SK-N-MC (cell line): ENCODE results near the gene ITGA1.
"Not testable (repeated sequence)": the region's sequence is repeated elsewhere in the genome, so short reads cannot be mapped to it uniquely, and the experiment has no call there.

ENCODE experiments used
- DNase-seq: peaks from one replicate; pipeline ENCODE4 v3.0.0-alpha.2; 2011; ENCODE audit warnings: low read depth, low spot score
- H3K27ac ChIP-seq: fragments of 200-600 bp; sonication (generic); 2 replicates; pipeline ENCODE4 v1.5.1; 2016; ENCODE audit warnings: mixed run types
- H3K36me3 ChIP-seq: fragments of 200-600 bp; sonication (generic); 2 replicates; pipeline ENCODE4 v1.6.1; 2017; ENCODE audit warnings: antibody characterized with exemption, low read length, mixed read lengths; ENCODE audit not compliant: insufficient read depth
- H3K4me3 ChIP-seq: fragments of 200-600 bp; sonication (generic); 2 replicates; pipeline ENCODE4 v1.5.1; 2016
- H3K9ac ChIP-seq: fragments of 200-600 bp; sonication (generic); 2 replicates; pipeline ENCODE4 v1.8.0; 2017; ENCODE audit warnings: mixed run types, mixed read lengths; ENCODE audit not compliant: insufficient read length
- H3K9me3 ChIP-seq: fragments of 200-600 bp; sonication (generic); 2 replicates; pipeline ENCODE4 v1.6.1; 2017; ENCODE audit warnings: low read depth, mild to moderate bottlenecking, antibody characterized with exemption, low read length, moderate library complexity, mixed read lengths
- EZH2 ChIP-seq: fragments of 200-600 bp; sonication (generic); IDR thresholded peaks from one replicate; pipeline ENCODE4 v1.6.1; 2017; ENCODE audit warnings: antibody characterized with exemption
- FOXP2 ChIP-seq: optimal IDR thresholded peaks from 2 replicates; pipeline ENCODE3; 2011; ENCODE audit warnings: mild to moderate bottlenecking, moderate library complexity; ENCODE audit not compliant: insufficient read depth; ENCODE audit errors: extremely low read length, control extremely low read depth
- POLR2AphosphoS5 ChIP-seq: IDR thresholded peaks from 2 replicates; pipeline ENCODE4 v1.6.1; 2012; ENCODE audit warnings: mild to moderate bottlenecking, low read depth, low read length, borderline replicate concordance

ITGA1 gene

DNA sequence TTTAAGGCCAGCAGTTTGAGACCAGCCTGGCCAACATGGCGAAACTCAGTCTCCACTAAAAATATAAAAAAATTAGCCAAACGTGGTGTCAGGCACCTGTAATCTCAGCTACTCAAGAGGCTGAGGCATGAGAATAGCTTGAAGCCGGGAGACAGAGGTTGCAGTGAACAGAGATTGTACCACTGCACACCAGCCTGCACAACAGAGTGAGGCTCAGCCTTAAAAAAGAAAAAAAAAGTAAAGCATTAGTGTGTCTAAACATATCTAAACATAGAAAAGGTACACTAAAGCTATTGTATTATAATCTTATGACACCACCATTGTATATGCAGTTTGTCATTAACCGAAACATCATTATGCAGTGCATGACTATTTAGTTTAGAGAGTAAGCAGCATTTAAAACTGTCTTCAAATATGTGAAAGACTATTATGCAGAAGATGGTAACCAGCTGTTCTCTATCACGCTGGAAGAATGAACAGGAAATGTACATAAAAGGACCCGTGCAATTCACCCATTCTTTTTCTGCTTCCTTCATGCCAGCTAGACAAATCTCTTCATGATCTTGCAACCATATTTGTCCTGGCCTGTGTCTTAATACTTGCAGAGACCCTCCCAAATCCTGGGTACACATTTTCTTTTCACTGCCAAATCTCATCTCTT is 58.6 kb downstream of the ITGA1 start:
- peak; percentile 75 for DNase-seq
- Histone ChIP-seq H3K9ac (no peak overlapping the region), H3K27ac (peak overlapping the region; percentile 89), H3K36me3 (no peaks in the 10 kb centered on the region), H3K4me3 (peak overlapping the region; percentile 15), H3K9me3 (no peaks in the 10 kb centered on the region)
- TF ChIP-seq FOXP2: no peak
- no peak; the same call in 1 of the 2 replicates for TF ChIP-seq POLR2AphosphoS5
- TF ChIP-seq EZH2: no peak

GRCh38 chr5:52848688-52849087 is 61.0 kb downstream of the ITGA1 start:
- H3K27ac ChIP-seq, H3K9me3 ChIP-seq, H3K9ac ChIP-seq, H3K36me3 ChIP-seq, DNase-seq, H3K4me3 ChIP-seq: not testable (repeated sequence)

DNA sequence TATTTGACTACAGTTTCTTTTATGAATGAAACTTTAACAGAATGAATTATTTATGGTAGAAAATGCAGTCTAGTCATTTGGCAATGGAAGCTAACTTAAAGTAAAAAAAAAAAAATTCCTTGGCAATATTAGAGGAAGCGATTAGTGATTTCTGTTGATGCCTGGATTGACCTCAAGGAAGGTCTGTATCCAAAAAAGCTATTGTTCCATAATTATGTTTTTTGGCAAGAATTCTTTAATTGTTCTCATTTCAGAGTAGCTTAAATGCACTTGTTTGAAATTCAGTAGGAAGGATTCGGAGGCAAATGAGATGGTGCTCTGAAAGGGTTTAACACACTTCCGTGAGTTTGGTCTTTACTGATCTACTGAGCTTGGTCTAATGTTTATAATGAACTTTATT is 61.8 kb downstream of the ITGA1 start:
- no peak overlapping the region for H3K27ac ChIP-seq
- no peaks in the 10 kb centered on the region for H3K36me3 ChIP-seq
- no peak for DNase-seq
- no peak overlapping the region for H3K9ac ChIP-seq
- no peak for TF ChIP-seq POLR2AphosphoS5
- no peak for TF ChIP-seq EZH2
- TF ChIP-seq FOXP2: no peak
- no peak overlapping the region for H3K4me3 ChIP-seq
- H3K9me3 ChIP-seq: no peaks in the 10 kb centered on the region

GRCh38 chr5:52853650-52854049 is 65.9 kb downstream of the ITGA1 start:
- no peaks in the 10 kb centered on the region for H3K9me3 ChIP-seq
- H3K9ac ChIP-seq: no peak overlapping the region
- TF ChIP-seq EZH2: no peak
- no peak for TF ChIP-seq POLR2AphosphoS5
- no peak for TF ChIP-seq FOXP2
- no peak overlapping the region for H3K4me3 ChIP-seq
- no peak for DNase-seq
- no peak overlapping the region for H3K27ac ChIP-seq
- no peaks in the 10 kb centered on the region for H3K36me3 ChIP-seq

DNA sequence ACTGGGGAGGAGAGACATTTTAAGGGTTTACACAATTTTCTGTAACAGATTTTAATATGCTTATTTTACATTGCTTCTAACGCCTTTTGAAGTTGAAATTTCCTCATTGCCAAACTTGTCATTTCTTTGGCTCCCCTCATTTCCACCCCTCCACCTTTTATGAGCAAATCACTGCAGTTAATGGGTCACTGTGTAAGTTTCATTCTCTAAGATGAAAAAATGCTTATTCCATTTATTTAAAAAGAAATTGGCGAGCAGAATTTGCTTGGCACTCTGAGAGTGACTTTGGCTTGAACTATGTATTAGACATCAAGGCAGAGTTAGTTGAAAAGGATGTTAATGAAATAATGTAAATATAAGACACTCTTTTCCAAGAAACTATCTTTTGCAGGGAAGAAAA is 66.6 kb downstream of the ITGA1 start:
- no peaks in the 10 kb centered on the region for H3K36me3 ChIP-seq
- TF ChIP-seq FOXP2 (no peak), POLR2AphosphoS5 (no peak), EZH2 (no peak)
- no peak overlapping the region for H3K9ac ChIP-seq
- no peak overlapping the region for H3K4me3 ChIP-seq
- H3K27ac ChIP-seq: no peak overlapping the region
- DNase-seq: no peak
- H3K9me3 ChIP-seq: no peaks in the 10 kb centered on the region

GRCh38 chr5:52854949-52855348 is 67.2 kb downstream of the ITGA1 start:
- DNase-seq: no peak
- Histone ChIP-seq H3K9me3 (no peaks in the 10 kb centered on the region), H3K4me3 (no peak overlapping the region), H3K9ac (no peak overlapping the region), H3K36me3 (no peaks in the 10 kb centered on the region), H3K27ac (no peak overlapping the region)
- TF ChIP-seq FOXP2 (no peak), POLR2AphosphoS5 (no peak), EZH2 (no peak)

DNA sequence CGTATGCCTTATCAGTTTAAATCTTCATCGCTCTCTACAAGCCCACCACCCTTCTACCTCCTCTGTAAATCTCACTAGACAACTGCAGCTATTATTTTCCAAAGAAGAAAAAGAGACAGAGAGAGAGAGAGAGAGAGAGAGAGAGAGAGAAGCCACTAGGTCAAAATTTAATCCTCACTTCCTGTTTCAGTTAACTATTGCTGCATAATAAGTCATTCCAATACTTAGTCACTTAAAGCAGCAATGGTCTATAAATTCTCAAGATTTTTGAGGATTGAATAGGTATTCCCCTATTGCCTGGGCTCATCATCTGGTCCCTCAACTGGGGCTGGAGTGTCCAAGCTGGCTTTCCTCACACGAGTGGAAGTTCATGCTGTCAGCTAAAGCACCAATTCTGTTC is 68.8 kb downstream of the ITGA1 start:
- Histone ChIP-seq H3K9ac (no peak overlapping the region), H3K9me3 (no peaks in the 10 kb centered on the region), H3K27ac (no peak overlapping the region), H3K36me3 (no peaks in the 10 kb centered on the region), H3K4me3 (no peak overlapping the region)
- TF ChIP-seq FOXP2: no peak
- no peak for TF ChIP-seq EZH2
- TF ChIP-seq POLR2AphosphoS5: no peak
- DNase-seq: no peak

GRCh38 chr5:52859628-52860027 is 71.9 kb downstream of the ITGA1 start:
- Histone ChIP-seq H3K27ac (no peak overlapping the region), H3K36me3 (no peaks in the 10 kb centered on the region), H3K4me3 (no peak overlapping the region), H3K9ac (no peak overlapping the region), H3K9me3 (no peaks in the 10 kb centered on the region)
- no peak for DNase-seq
- no peak for TF ChIP-seq EZH2
- TF ChIP-seq FOXP2: no peak
- no peak for TF ChIP-seq POLR2AphosphoS5

DNA sequence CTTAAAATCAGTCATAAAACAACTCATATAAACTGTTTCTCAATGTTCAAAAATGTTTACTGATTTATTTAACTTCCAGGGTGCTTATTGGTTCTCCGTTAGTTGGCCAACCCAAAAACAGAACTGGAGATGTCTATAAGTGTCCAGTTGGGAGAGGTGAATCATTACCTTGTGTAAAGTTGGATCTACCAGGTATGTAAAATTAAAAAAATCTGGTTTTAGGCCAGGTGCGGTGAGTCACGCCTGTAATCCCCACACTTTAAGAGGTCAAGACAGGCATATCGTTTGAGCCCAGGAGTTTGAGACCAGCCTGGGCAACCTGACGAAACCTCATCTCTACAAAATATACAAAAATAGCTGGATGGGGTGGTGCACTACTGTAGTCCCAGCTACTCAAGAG is 73.7 kb downstream of the ITGA1 start:
- Histone ChIP-seq H3K9me3 (no peaks in the 10 kb centered on the region), H3K4me3 (no peak overlapping the region), H3K36me3 (no peaks in the 10 kb centered on the region), H3K9ac (no peak overlapping the region), H3K27ac (no peak overlapping the region)
- no peak for DNase-seq
- TF ChIP-seq FOXP2 (no peak), EZH2 (no peak), POLR2AphosphoS5 (no peak)
